Activated effector memory CD4-positive, alpha-beta T cell treated with anti-CD3 and anti-CD28 coated beads, Interleukin-2, amount 50 U/mL, for 16 hours (primary cell): ENCODE data around the gene TRIM33.

Source experiments
- DNase-seq: peaks from one replicate; pipeline ENCODE4 v3.0.0-alpha.2; 2020

TRIM33 gene

GRCh38 chr1:114346480-114347029 lies 164.4 kb downstream of the TRIM33 start:
- peak; percentile 99 for DNase-seq

GRCh38 chr1:114345930-114346479 lies 165.0 kb downstream of the TRIM33 start:
- DNase-seq: no peak

GRCh38 chr1:114344656-114345055 lies 166.3 kb downstream of the TRIM33 start:
- no peak for DNase-seq
